ENCODE measurements around the gene ZCCHC2. TPM values are rescaled to one million over a fixed set of nuclear protein-coding genes. Genes with fewer than 3 reads are reported as not detected.

Gene ZCCHC2
- total RNA-seq, 4 donors from 2014 or later = 18.9 to 26.1 (median 23.8) TPM

DNA sequence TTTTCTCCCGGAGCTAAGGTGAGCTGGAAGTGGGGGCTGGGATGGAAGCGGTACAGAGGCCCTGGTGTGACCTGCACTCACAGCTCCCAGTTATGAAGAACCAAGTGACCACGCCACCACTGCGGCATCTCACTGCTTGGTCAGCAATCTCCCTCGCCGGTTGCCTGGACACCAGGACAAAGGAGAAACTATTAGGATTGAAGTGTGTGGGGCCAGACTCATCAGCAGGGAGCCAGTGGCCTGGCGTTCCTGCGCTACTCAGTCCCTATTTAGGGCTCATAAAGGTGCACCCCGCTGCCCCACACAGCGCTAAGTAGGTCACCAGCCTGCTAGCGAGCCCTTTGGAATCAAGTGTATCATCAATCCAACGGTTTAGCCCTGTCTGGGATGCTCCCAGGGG lies 82.9 kb downstream of the ZCCHC2 start:
- WGBS = 91% methylated on average over 8 of the region's 12 CpGs
- Histone ChIP-seq H3K27me3 (peaks cover 0 to 20% (median 0%) of the 10 kb centered on the region in 4 donors), H3K27ac (replicated peaks in 1 of 4) (no peak overlapping the region), H3K36me3 (no peaks in the 10 kb centered on the region), H3K4me3 (no peak overlapping the region), H3K4me1 (peaks cover 0 to 6% (median 5%) of the 10 kb centered on the region in 4 donors), H3K9me3 (peaks cover 0 to 4% (median 0%) of the 10 kb centered on the region in 4 donors)
- no peak for DNase-seq (ENCODE audit: extremely low spot score)
- intact Hi-C loops (cut with DNase I) = no loop called here
- no peak for TF ChIP-seq POLR2A (IDR thresholded peaks at IDR 0.05; ENCODE audit: low read depth)
- TF ChIP-seq POLR2AphosphoS5 (IDR thresholded peaks at IDR 0.05) = no peak

DNA sequence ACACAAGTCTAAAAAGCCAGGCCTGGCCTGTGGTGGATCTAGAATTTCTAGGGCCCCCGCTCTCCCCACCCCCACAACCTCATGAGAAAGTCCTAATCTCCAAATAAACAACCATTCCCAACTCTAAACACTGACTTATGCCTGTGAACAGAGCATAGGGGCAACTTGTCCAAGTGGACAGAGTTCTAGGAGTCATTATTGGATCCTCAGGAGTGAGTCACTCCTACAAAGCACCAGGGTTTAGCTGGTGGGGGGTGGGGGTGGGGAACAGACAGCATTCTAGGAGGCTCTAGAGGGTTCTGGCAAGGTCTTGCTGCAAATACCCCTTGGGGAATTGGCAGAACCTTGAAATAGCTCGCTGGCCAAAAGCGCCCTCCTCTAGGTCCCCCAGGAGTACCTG lies 83.3 kb downstream of the ZCCHC2 start:
- 89% methylated on average over 3 of the region's 3 CpGs for WGBS
- H3K4me3 ChIP-seq = no peak overlapping the region
- H3K9me3 ChIP-seq = peaks cover 0 to 4% (median 0%) of the 10 kb centered on the region in 4 donors
- intact Hi-C loops (cut with DNase I) = no loop called here
- no peaks in the 10 kb centered on the region for H3K36me3 ChIP-seq
- H3K27ac ChIP-seq (replicated peaks in 1 of 4) = no peak overlapping the region
- H3K4me1 ChIP-seq = peaks cover 0 to 11% (median 9%) of the 10 kb centered on the region in 4 donors
- no peak for TF ChIP-seq POLR2A (IDR thresholded peaks at IDR 0.05; ENCODE audit: low read depth)
- DNase-seq (ENCODE audit: extremely low spot score) = no peak
- H3K27me3 ChIP-seq = peaks cover 0 to 20% (median 0%) of the 10 kb centered on the region in 4 donors

DNA sequence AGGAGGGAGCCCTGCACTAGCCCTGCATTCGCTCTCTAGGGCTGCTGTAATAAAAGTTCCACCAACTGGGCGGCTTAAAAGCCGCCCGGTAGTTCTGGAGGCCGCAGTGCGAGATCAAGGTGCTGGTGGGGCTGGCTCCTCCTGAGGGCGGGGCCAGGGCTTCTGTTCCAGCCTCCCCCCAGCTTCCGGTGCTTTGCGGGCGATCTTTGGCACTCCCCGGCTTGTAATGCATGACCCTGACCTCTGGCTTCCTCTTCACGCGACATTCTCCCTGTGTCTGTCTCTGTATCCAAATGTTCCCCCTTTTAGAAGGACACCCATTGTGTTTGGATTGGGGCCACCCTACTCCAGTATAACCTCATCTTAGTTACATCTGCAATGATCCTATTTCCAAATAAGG lies 84.5 kb downstream of the ZCCHC2 start:
- peaks cover 0 to 4% (median 0%) of the 10 kb centered on the region in 4 donors for H3K9me3 ChIP-seq
- 93% methylated on average over 3 of the region's 13 CpGs for WGBS
- H3K27me3 ChIP-seq = peaks cover 0 to 20% (median 0%) of the 10 kb centered on the region in 4 donors
- intact Hi-C loops (cut with DNase I) = no loop called here
- peaks cover 1 to 21% (median 18%) of the 10 kb centered on the region in 4 donors for H3K4me1 ChIP-seq
- H3K36me3 ChIP-seq = no peaks in the 10 kb centered on the region
- H3K4me3 ChIP-seq = no peak overlapping the region
- no peak for TF ChIP-seq EP300 (IDR thresholded peaks at IDR 0.05)
- TF ChIP-seq POLR2A (IDR thresholded peaks at IDR 0.05; ENCODE audit: low read depth) = no peak
- TF ChIP-seq, protein P1, sequence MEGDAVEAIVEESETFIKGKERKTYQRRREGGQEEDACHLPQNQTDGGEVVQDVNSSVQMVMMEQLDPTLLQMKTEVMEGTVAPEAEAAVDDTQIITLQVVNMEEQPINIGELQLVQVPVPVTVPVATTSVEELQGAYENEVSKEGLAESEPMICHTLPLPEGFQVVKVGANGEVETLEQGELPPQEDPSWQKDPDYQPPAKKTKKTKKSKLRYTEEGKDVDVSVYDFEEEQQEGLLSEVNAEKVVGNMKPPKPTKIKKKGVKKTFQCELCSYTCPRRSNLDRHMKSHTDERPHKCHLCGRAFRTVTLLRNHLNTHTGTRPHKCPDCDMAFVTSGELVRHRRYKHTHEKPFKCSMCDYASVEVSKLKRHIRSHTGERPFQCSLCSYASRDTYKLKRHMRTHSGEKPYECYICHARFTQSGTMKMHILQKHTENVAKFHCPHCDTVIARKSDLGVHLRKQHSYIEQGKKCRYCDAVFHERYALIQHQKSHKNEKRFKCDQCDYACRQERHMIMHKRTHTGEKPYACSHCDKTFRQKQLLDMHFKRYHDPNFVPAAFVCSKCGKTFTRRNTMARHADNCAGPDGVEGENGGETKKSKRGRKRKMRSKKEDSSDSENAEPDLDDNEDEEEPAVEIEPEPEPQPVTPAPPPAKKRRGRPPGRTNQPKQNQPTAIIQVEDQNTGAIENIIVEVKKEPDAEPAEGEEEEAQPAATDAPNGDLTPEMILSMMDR (IDR thresholded peaks at IDR 0.05) = no peak
- TF ChIP-seq POLR2AphosphoS5 (IDR thresholded peaks at IDR 0.05) = no peak
- H3K27ac ChIP-seq (replicated peaks in 1 of 4) = no peak overlapping the region
- DNase-seq (ENCODE audit: extremely low spot score) = no peak

DNA sequence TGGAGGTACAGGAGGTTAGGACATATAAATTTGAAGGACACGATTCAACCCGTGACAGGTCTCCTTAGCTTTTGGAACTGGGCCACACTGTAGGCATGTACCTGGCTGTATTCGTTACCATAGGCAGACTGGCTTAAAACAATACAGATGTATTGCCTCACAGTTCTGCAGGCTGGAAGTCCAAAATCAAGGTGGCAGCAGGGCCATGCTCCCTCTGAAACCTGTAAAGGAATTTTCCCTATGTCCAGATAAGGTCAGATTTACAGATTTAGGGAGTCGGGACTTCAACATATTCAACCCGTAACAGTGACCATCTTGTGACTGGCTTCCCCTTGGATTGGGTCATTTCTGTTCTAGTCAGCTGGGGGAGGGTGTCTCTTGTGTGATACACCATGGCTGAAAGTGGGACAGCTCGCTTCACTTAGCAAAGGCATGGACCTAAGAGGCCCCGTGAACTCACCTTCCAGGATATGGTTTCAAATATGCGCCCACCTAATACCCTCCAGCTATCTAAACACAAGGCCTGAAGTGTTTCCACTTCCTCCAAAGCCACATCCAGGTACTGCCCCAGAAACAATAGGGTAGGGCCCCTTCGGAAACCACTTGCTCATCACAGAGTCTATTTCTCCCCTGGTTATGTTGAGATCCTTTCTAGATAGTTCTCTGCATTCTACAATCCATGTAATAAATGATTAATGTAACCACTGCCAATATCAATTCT lies 85.0 kb downstream of the ZCCHC2 start:
- H3K9me3 ChIP-seq = peaks cover 0 to 4% (median 0%) of the 10 kb centered on the region in 4 donors
- H3K27me3 ChIP-seq = peaks cover 0 to 15% (median 0%) of the 10 kb centered on the region in 4 donors
- no peaks in the 10 kb centered on the region for H3K36me3 ChIP-seq
- TF ChIP-seq, protein P1 (IDR thresholded peaks at IDR 0.05) = no peak
- TF ChIP-seq POLR2AphosphoS5 (IDR thresholded peaks at IDR 0.05) (no peak), POLR2A (IDR thresholded peaks at IDR 0.05; ENCODE audit: low read depth) (no peak), EP300 (IDR thresholded peaks at IDR 0.05) (no peak)
- no peak overlapping the region for H3K4me3 ChIP-seq
- 93% methylated on average over 9 of the region's 9 CpGs for WGBS
- H3K27ac ChIP-seq (replicated peaks in 1 of 4) = no peak overlapping the region
- intact Hi-C loops (cut with DNase I) = no loop called here
- no peak for DNase-seq (ENCODE audit: extremely low spot score)
- peaks cover 5 to 23% (median 19%) of the 10 kb centered on the region in 4 donors for H3K4me1 ChIP-seq

DNA sequence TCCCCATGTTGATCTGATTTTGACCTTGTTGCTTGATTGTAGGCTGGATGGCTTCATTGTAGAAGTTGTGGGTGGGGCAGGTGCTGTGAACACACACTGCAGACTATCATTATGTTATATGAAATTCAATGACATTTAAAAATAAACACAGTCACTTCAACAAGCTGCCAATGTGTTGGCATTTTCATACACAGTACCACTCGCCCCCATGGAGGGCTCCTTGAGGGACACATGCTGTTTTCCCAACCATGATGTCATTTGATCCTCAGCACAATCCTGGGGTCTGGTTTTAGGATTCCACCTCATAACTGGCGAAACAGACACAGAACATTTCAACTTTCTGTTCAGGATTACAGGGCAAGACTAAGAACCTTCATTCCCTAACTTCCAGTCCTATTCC lies 86.9 kb downstream of the ZCCHC2 start:
- H3K4me1 ChIP-seq = peaks cover 5 to 23% (median 19%) of the 10 kb centered on the region in 4 donors
- no peak for DNase-seq (ENCODE audit: extremely low spot score)
- peaks cover 0 to 4% (median 0%) of the 10 kb centered on the region in 4 donors for H3K9me3 ChIP-seq
- peaks cover 0 to 15% (median 0%) of the 10 kb centered on the region in 4 donors for H3K27me3 ChIP-seq
- H3K27ac ChIP-seq (replicated peaks in 1 of 4) = no peak overlapping the region
- no peaks in the 10 kb centered on the region for H3K36me3 ChIP-seq
- WGBS = 97% methylated on average over 2 of the region's 2 CpGs
- intact Hi-C loops (cut with DNase I) = no loop called here
- no peak for TF ChIP-seq EP300 (IDR thresholded peaks at IDR 0.05)
- TF ChIP-seq, protein P1 (IDR thresholded peaks at IDR 0.05) = no peak
- no peak overlapping the region for H3K4me3 ChIP-seq
